NCI-H2107 treated with DMSO at 0.1 percent for 48 hours (cell line): ENCODE data around the gene APEH.
A peak's percentile ranks its signal among the peaks of the same experiment; 100 is the strongest.

Source experiments
- DNase-seq: peaks from one replicate; lab custom pipeline; 2025; ENCODE audit not compliant: unreplicated experiment; lab: John Stamatoyannopoulos, UW

APEH gene

DNA sequence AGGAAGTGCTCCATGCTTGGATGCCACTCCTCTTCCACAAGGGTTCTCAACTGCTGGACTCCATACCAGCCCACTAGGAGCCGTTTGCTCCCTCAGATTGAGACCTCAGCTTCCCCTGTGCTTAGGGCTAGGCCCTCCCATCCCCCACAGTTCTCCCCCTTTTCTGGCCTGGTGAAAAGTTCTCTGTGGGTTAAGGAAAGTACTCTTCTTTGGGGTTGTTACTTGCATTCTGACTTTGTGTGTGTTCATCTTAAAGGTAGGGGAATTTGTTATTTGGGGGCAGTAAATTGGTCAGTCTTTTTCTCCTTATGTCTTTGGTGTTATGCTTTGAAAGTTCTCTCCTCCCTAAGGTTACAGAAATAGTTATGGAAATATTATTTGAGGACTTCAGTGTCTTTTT, 24.0 kb upstream of the APEH start:
- no peak for DNase-seq

DNA sequence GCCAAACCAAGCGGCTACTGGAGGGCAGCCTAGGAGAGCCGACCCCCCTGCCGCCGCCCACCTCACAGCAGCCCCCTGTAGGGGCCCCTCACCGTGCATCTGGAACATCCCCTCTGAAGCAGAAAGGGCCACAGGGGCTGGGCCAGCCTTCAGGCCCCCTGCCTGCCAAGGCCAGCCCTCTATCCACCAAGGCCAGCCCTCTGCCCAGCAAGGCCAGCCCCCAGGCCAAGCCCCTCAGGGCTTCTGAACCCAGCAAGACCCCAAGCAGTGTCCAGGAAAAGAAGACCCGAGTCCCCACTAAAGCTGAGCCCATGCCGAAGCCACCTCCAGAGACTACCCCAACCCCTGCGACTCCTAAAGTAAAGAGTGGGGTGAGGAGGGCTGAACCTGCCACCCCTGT, 23.5 kb upstream of the APEH start:
- DNase-seq, result no peak

DNA sequence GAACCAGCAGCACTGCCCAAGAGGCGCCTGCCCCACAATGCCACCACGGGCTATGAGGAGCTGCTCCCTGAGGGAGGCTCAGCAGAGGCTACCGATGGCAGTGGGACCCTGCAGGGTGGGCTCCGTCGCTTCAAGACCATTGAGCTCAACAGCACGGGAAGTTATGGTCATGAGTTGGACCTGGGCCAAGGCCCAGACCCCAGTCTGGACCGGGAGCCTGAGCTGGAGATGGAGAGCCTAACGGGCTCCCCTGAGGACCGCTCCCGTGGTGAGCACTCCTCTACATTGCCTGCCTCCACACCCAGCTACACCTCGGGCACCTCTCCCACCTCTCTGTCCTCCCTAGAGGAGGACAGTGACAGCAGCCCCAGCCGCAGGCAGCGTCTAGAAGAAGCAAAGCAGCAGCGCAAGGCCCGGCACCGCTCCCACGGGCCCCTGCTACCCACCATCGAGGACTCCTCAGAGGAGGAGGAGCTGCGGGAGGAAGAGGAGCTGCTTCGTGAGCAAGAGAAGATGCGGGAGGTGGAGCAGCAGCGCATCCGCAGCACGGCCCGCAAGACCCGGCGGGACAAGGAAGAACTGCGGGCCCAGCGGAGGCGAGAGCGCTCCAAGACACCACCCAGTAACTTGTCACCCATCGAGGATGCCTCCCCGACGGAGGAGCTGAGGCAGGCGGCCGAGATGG, 21.8 kb upstream of the APEH start:
- DNase-seq, result no peak

DNA sequence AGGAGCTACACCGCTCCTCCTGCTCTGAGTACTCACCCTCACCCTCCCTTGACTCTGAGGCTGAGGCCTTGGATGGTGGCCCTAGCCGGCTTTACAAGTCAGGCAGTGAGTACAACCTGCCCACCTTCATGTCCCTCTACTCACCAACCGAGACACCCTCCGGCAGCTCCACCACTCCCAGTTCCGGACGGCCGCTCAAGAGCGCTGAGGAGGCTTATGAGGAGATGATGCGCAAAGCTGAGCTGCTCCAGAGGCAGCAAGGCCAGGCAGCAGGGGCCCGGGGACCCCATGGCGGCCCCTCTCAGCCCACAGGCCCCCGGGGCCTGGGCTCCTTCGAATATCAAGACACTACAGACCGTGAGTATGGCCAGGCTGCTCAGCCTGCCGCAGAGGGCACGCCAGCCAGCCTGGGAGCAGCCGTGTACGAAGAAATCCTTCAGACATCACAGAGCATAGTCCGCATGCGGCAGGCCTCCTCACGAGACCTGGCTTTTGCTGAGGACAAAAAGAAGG, 21.2 kb upstream of the APEH start:
- DNase-seq, result no peak

DNA sequence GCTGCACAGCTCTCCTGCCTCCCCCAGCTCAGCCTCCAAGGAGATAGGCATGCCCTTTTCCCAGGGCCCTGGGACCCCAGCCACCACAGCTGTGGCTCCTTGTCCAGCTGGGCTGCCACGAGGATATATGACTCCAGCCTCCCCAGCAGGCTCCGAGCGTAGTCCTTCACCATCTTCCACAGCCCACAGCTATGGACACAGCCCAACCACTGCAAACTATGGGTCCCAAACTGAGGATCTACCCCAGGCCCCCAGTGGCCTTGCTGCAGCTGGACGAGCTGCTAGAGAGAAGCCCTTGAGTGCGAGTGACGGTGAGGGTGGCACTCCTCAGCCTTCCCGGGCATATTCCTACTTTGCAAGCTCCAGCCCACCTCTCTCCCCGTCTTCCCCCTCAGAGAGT, 20.5 kb upstream of the APEH start:
- no peak for DNase-seq

DNA sequence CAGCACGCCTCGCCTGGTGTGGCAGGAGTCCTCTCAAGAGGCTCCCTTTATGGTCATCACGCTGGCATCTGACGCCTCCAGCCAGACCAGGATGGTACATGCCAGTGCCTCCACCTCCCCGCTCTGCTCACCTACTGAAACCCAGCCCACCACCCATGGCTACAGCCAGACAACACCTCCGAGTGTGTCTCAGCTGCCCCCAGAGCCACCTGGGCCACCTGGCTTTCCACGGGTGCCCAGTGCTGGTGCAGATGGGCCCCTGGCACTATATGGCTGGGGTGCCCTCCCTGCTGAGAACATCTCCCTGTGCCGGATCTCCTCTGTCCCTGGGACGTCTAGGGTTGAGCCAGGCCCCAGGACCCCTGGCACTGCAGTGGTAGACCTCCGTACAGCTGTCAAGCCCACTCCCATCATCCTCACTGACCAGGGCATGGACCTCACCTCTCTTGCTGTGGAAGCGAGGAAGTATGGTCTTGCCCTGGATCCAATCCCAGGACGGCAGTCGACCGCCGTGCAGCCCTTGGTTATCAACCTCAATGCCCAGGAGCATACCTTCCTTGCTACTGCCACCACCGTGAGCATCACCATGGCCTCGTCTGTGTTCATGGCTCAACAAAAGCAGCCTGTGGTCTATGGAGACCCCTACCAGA, 19.9 kb upstream of the APEH start:
- no peak for DNase-seq

DNA sequence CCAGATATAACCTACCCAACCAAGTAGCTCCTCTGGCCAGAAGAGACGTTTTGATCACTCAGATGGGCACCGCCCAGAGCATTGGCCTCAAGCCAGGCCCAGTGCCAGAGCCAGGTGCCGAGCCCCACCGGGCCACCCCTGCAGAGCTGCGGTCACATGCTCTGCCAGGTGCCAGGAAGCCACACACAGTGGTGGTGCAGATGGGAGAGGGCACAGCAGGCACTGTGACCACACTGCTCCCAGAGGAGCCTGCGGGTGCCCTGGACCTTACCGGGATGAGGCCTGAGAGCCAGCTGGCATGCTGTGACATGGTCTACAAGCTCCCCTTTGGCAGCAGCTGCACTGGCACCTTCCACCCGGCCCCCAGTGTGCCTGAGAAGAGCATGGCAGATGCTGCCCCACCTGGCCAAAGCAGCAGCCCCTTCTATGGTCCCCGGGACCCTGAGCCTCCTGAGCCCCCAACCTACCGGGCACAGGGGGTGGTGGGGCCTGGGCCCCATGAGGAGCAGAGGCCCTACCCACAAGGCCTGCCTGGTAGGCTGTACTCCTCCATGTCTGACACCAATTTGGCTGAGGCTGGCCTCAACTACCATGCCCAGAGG, 19.1 kb upstream of the APEH start:
- peak; percentile 56 for DNase-seq

DNA sequence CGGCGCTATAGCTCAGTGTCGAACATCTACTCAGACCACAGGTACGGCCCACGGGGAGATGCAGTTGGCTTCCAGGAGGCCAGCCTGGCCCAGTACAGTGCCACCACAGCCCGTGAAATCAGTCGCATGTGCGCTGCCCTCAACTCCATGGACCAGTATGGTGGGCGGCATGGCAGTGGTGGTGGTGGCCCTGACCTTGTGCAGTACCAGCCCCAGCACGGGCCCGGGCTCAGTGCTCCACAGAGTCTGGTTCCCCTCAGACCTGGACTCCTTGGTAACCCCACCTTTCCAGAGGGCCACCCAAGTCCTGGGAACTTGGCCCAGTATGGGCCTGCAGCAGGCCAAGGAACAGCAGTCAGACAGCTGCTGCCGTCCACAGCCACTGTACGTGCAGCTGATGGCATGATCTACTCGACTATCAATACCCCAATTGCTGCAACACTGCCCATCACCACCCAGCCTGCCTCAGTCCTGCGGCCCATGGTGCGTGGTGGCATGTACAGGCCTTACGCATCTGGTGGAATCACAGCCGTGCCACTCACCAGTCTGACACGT, 18.3 kb upstream of the APEH start:
- DNase-seq, result no peak

DNA sequence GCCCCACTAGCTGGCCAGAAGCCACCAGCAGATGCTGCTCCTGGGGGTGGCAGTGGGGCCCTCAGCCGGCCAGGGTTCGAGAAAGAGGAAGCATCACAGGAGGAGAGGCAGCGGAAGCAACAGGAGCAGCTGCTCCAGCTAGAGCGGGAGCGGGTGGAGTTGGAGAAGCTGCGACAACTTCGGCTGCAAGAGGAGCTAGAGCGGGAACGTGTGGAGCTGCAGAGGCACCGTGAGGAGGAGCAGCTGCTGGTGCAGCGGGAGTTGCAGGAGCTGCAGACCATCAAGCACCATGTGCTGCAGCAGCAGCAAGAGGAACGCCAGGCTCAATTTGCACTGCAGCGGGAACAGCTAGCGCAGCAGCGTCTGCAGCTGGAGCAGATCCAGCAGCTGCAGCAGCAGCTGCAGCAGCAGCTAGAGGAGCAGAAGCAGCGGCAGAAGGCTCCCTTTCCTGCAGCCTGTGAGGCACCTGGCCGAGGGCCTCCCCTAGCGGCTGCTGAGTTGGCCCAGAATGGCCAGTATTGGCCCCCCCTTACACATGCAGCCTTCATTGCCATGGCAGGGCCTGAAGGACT, 17.5 kb upstream of the APEH start:
- no peak for DNase-seq

DNA sequence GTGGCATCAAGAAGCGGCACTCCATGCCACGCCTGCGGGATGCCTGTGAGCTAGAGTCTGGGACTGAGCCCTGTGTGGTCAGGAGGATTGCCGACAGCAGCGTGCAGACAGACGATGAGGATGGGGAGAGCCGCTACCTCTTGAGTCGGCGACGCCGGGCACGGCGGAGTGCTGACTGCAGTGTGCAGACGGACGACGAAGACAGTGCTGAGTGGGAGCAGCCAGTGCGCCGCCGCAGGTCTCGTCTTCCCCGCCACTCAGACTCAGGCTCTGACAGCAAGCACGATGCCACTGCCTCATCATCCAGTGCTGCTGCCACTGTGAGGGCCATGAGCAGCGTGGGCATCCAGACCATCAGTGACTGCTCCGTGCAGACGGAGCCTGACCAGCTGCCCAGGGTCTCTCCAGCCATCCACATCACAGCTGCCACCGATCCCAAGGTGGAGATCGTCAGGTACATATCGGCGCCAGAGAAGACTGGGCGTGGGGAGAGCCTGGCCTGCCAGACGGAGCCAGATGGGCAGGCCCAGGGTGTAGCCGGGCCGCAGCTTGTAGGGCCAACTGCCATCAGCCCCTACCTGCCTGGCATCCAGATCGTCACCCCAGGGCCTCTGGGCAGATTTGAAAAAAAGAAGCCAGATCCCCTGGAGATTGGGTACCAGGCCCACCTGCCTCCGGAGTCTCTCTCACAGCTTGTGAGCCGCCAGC, 16.8 kb upstream of the APEH start:
- no peak for DNase-seq

DNA sequence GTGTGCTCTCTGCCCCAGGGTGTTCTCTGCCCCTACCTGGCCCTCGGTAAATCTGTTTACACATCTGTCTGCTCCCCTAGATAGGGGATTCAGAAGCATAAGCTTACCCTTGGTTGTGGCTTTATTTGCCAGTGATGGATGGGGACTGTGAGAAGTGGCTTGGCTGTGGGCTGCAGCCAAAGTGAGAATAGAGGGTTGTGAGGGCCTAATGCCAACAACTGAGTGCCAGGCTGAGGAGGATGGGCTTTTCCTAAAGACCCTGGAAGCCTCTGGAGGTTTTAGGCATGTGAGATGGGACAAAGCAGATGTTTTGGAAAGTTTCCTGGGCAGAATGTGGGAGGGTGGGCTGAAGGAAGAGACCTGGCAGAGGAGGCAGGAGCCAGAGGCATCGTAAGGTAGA, 15.4 kb upstream of the APEH start:
- no peak for DNase-seq

DNA sequence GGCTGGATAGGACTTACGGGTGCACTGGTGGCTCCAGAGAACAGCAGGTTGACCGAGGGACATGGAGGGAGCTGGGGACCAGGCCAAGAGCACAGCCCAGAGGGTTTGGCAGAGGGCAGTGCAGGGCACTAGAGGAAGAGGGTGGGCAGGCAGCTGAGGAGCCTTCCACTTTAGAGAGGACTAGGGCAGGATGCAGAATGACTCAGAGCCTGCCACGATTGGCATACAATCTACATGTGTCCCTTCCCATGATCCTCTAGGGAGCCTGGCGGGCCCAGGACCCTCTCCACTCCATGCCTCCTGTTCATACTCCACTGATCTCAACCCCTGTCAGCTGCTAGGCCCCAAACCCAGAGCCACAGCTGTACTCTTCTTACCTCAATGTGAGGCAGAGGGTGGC, 14.4 kb upstream of the APEH start:
- DNase-seq, result no peak

DNA sequence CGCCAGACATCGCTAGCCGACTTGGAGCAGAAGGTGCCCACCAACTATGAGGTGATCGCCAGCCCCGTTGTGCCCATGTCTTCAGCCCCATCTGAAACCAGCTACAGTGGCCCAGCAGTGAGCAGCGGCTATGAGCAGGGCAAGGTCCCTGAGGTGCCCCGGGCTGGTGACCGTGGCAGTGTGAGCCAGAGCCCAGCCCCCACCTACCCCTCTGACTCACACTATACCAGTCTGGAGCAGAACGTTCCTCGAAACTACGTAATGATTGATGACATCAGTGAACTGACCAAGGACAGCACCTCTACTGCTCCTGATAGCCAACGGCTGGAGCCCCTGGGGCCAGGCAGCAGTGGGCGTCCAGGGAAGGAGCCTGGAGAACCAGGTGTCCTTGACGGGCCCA, 12.9 kb upstream of the APEH start:
- DNase-seq, result no peak

DNA sequence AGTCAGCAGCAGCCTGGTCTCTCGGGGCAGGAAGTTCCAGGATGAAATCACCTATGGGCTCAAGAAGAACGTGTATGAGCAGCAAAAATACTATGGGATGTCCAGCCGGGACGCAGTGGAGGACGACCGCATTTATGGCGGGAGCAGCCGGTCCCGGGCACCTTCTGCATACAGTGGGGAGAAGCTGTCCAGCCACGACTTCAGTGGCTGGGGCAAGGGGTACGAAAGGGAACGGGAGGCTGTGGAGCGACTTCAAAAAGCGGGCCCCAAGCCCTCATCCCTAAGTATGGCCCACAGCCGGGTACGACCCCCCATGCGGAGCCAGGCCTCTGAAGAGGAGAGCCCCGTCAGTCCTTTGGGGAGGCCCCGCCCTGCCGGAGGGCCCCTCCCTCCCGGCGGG, 12.1 kb upstream of the APEH start:
- no peak for DNase-seq

DNA sequence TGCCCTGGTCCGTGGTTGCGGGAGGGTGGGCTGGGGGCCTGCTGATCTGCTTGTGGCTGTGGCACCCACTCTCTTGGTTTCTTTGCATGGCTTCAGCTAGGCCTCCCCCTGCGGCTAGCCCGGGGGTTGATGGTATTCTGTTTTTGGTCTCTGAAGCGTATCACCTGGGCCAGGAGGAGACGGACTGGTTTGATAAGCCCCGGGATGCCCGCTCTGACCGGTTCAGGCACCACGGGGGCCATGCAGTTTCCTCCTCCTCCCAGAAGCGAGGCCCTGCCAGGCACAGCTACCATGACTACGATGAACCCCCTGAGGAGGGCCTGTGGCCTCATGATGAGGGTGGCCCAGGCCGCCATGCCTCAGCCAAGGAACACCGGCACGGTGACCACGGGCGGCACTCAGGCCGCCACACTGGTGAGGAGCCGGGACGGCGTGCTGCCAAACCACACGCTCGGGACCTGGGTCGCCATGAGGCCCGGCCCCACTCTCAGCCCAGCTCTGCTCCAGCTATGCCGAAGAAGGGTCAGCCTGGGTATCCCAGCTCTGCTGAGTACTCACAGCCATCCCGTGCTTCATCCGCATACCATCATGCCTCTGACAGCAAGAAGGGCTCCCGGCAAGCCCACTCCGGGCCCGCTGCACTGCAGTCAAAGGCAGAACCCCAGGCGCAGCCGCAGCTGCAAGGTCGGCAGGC, 11.3 kb upstream of the APEH start:
- no peak for DNase-seq

DNA sequence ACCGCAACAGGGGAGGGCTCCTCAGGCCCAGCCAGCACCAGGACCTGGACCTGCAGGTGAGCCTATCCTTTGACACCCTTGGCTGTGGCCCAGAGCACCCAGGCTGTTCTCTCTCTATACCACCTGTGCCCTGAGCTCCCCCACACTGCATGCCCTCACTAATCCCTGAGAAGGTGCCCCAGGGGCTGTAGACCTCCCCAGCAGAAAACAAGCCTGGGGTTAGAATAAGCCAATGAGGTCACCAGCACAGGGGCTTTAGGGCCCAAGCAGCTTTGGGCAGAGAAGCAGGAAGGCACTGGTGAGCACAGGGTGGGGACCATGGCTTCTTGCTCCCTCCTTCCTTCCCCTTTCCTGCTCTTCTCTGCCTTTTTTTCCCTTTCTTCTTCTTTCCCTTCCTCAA, 10.3 kb upstream of the APEH start:
- no peak for DNase-seq

DNA sequence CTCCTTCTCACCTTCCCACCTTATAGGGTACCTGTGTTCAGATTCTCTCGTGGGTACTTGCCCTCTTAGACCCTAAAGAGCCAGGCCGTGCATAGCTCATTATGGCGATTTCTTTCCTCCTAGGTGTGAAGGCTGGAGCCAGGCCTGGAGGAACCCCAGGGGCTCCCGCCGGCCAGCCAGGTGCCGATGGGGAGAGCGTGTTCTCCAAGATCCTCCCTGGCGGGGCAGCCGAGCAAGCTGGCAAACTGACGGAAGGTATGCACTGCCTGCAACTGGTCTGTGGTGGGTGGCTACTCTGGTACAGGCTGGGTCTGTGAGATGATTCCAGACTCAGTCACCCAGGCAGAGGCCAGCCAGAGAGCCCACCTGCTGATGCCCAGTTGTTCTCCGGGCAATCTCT, 9.9 kb upstream of the APEH start:
- DNase-seq, result no peak

DNA sequence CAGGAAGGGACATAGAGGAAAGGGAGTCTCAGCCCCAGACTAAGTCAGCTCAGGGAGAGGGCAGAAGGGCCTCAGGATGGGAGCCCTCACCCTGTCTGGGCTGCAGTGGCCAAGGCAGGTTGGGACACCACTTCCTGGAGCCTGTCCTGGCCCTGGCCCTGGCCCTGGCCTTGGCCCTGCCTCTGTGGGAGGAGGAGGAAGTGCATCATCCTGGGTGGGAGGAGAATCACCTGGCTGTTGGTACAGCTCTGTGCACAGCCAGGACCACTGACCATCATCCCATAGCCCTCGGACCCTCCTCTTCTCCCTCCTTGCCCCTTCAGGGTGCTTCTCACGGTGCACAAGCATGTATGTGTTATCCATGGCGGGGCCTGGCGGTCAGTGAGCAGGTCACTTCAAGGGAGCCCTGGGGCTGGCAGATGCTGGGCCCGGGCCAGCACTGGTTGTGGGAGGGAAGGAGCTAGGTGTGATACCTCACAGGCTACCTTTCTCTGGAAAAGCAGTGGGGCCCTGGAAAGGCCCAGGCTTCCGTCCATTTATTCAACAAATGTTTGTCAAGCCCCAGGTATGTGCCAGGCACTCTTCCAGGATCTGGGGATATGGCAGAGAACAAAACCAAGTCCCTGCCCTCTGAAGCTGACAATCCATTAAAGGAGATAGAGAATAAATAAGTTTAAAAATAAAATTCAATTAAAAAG, 8.2 kb upstream of the APEH start:
- DNase-seq, result no peak

DNA sequence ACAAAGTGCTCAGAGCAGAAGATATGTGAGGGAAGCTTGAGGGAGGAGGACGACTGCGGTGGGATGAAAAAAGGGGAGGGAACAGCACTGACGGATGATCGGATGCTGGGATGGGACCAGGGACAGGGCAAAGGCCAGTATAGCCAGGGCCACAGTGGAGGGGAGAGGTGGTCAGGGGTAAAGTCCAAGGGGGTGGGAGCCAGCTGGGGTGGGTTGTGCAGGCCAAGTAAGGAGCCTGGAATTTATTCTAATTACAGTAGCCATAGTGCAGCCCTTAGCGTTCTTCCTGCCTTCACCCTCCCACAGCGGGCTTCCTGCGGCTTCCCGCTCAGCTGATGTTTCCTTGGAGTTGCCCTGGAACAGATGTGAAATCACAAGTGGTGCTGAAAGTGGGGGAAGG, 7.6 kb upstream of the APEH start:
- DNase-seq, result no peak
